K562 (cell line): ENCODE results near the gene ADORA2B. TPM values are rescaled to one million over a fixed set of nuclear protein-coding genes. Genes with fewer than 3 reads are reported as not detected.

Experiments
- ARID4B ChIP-seq: sonication (generic); formaldehyde crosslinking; IDR thresholded peaks from 2 replicates; pipeline ENCODE4 v1.8.0; 2022; ENCODE audit warnings: mild to moderate bottlenecking, missing genetic modification reagents
- BRD9 ChIP-seq: fragments of 450-650 bp; IDR thresholded peaks from 2 replicates; pipeline ENCODE4 v1.6.1; 2018; ENCODE audit warnings: low read depth; ENCODE audit not compliant: partially characterized antibody
- EHMT2 ChIP-seq: fragments of 450-650 bp; IDR thresholded peaks from 2 replicates; pipeline ENCODE4 v1.6.1; 2018; ENCODE audit warnings: antibody characterized with exemption
- ETV6 ChIP-seq, 3 experiments: fragments of 150-350 bp in 1 of 3; sonication (generic) in 1 of 3; formaldehyde crosslinking in 1 of 3; IDR thresholded peaks; 2 replicates each; pipeline versions ENCODE4 v1.6.1 to v1.8.0; 2014 to 2022; ENCODE audit warnings: borderline replicate concordance in 2 of 3, low read depth in 2 of 3, antibody characterized with exemption in 1 of 3, low read length in 1 of 3, mild to moderate bottlenecking in 1 of 3, missing genetic modification reagents in 1 of 3
- FOXM1 ChIP-seq, 2 experiments: fragments of 450-650 bp in 1 of 2; sonication (generic) in 1 of 2; formaldehyde crosslinking in 1 of 2; IDR thresholded peaks; 2 replicates each; pipeline versions ENCODE4 v1.6.1 to v1.9.0; 2017 to 2022; ENCODE audit warnings: low read depth in 2 of 2, mild to moderate bottlenecking in 2 of 2, missing genetic modification reagents in 1 of 2, moderate library complexity in 1 of 2
- FUS ChIP-seq: fragments of 200-400 bp; formaldehyde crosslinking; optimal IDR thresholded peaks from 2 replicates; pipeline ENCODE3; 2017; ENCODE audit warnings: low read depth, low read length
- HDAC3 ChIP-seq: fragments of 450-650 bp; IDR thresholded peaks from 2 replicates; pipeline ENCODE4 v1.6.1; 2018; ENCODE audit warnings: borderline replicate concordance, mild to moderate bottlenecking, moderate library complexity; ENCODE audit not compliant: partially characterized antibody
- HMGN3 ChIP-seq: IDR thresholded peaks from 2 replicates; pipeline ENCODE4 v1.6.1; 2011; ENCODE audit warnings: borderline replicate concordance, low read depth, mild to moderate bottlenecking, mixed read lengths, low read length; ENCODE audit not compliant: insufficient read length; ENCODE audit errors: extremely low read depth
- NONO ChIP-seq, 2 experiments: fragments of 200-400 bp in 1 of 2; fragments of 450-650 bp in 1 of 2; formaldehyde crosslinking in 1 of 2; IDR thresholded peaks; 2 replicates each; pipeline ENCODE4 v1.6.1; 2017; ENCODE audit warnings: low read depth in 2 of 2, mild to moderate bottlenecking in 2 of 2, moderate library complexity in 2 of 2, low read length in 1 of 2
- OTX1 ChIP-seq: fragments of 450-650 bp; formaldehyde crosslinking; IDR thresholded peaks from 2 replicates; pipeline ENCODE4 v1.4.0; 2022; ENCODE audit warnings: mild to moderate bottlenecking
- PCBP1 ChIP-seq: fragments of 200-400 bp; formaldehyde crosslinking; IDR thresholded peaks from 2 replicates; pipeline ENCODE4 v1.6.1; 2018; ENCODE audit warnings: mild to moderate bottlenecking, low read depth, low read length; ENCODE audit not compliant: poor library complexity, severe bottlenecking
- PHF20 ChIP-seq: fragments of 450-650 bp; IDR thresholded peaks from 2 replicates; pipeline ENCODE4 v1.6.1; 2018; ENCODE audit not compliant: partially characterized antibody
- RFX1 ChIP-seq: fragments of 450-650 bp; IDR thresholded peaks from 2 replicates; pipeline ENCODE4 v1.6.1; 2016; ENCODE audit warnings: mild to moderate bottlenecking, moderate library complexity
- XRCC3 ChIP-seq: fragments of 450-650 bp; IDR thresholded peaks from 2 replicates; pipeline ENCODE4 v1.6.1; 2017; ENCODE audit warnings: mild to moderate bottlenecking, moderate library complexity
- ZBED1 ChIP-seq: IDR thresholded peaks from 2 replicates; pipeline ENCODE4 v1.6.1; 2014
- ZNF124 ChIP-seq: sonication (generic); formaldehyde crosslinking; IDR thresholded peaks from 2 replicates; pipeline ENCODE4 v1.8.1; 2022; ENCODE audit warnings: missing genetic modification reagents
- ZNF175 ChIP-seq: fragments of 200-800 bp; sonication (Bioruptor generic); IDR thresholded peaks from 2 replicates; pipeline ENCODE4 v1.6.1; 2016; ENCODE audit warnings: low read depth, mild to moderate bottlenecking, missing genetic modification characterization, missing compliant biosample characterization
- ZNF445 ChIP-seq: fragments of 250-450 bp; sonication (Bioruptor Pico); IDR thresholded peaks from 2 replicates; pipeline ENCODE4 v1.4.0; 2020; ENCODE audit warnings: low read depth, mild to moderate bottlenecking, moderate library complexity
- ZNF592 ChIP-seq: fragments of 450-650 bp; IDR thresholded peaks from 2 replicates; pipeline ENCODE4 v1.6.1; 2017; ENCODE audit warnings: antibody characterized with exemption, mild to moderate bottlenecking
- polyA plus RNA-seq, 8 experiments: library from polyadenylated mRNA; depleted of rRNA in 4 of 8; stranded (reverse) in 5 of 8; unstranded in 3 of 8; fragments of >200 nt; fragmentation: Nextera tagmentation in 2 of 8; fragmentation: Illumina TruSeq in 1 of 8; extraction: Ambion mirVana in 2 of 8; extraction: Trizol in 1 of 8; gene quantifications; 2 replicates each; pipeline versions ENCODE4 v1.2.1 to v1.2.3, GENCODE V29; 2011 to 2014; ENCODE audit warnings: inconsistent platforms in 1 of 8, missing spikeins in 1 of 8
- total RNA-seq, 7 experiments: library from RNA; depleted of rRNA in 6 of 7; stranded (reverse); fragments of >200 nt in 6 of 7; fragmentation: Illumina TruSeq in 2 of 7; extraction: Trizol in 2 of 7; gene quantifications; 2 replicates each; pipeline versions ENCODE4 v1.2.1 to v1.2.3, GENCODE V29; 2011 to 2021; ENCODE audit warnings: low replicate concordance in 1 of 7

Gene ADORA2B
- total and polyA plus RNA-seq, 9 of the 15 experiments (the other 6 are each of a cell fraction or from before 2014, with no cell fraction given): 6.4 to 16.6 (median 10.5) TPM

DNA sequence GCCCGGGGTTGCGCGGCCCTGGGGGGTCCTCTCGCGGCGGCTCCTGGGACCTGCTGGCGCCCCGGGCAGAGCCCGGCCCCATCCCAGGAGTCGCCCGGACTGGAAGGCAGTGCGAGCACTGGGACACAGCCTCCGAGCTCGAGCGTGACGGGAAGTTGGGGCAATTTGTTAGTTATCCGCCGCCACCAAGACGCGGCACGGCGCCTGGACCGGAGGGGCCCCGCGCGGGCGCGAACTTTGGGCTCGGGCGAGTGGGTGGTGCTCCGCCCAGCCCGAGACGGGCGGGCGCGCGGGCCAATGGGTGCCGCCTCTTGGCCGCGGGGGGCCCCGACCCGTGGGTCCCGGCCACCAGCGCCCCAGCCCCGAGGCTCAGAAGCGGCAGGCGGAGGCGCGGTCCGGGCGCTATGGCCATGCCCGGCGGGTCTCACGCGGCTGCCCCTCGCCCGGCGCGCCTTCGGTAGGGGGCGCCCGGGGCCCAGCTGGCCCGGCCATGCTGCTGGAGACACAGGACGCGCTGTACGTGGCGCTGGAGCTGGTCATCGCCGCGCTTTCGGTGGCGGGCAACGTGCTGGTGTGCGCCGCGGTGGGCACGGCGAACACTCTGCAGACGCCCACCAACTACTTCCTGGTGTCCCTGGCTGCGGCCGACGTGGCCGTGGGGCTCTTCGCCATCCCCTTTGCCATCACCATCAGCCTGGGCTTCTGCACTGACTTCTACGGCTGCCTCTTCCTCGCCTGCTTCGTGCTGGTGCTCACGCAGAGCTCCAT, at the start of gene ADORA2B (continued):
- TF ChIP-seq ZNF592 (peak; percentile 88), HDAC3 (no peak), XRCC3 (no peak), ETV6 (IDR thresholded peaks at IDR 0.05; ENCODE audit: borderline replicate concordance in 1 of 2, low read depth in 2 of 2, low read length in 1 of 2) (no peak), ETV6 (CRISPR knock-in tag; IDR thresholded peaks at IDR 0.05; ENCODE audit: borderline replicate concordance) (no peak; the same call in 1 of the 2 replicates), NONO (IDR thresholded peaks at IDR 0.05; ENCODE audit: low read depth in 2 of 2, low read length in 1 of 2) (0 out of 4 replicates have a peak, but pooled peaks of 1 of the 2 experiments have one; percentile 29), PHF20 (no peak), PCBP1 (peak; percentile 20), FUS (peak; percentile 66), ZBED1 (no peak), OTX1 (no peak), BRD9 (no peak), ZNF124 (no peak), EHMT2 (no peak), ZNF175 (no peak), FOXM1 (IDR thresholded peaks at IDR 0.05; ENCODE audit: low read depth) (no peak), FOXM1 (CRISPR knock-in tag; IDR thresholded peaks at IDR 0.05; ENCODE audit: low read depth) (no peak), ZNF445 (CRISPR knock-in tag) (no peak), HMGN3 (no peak), RFX1 (no peak), ARID4B (CRISPR knock-in tag) (no peak; the same call in 1 of the 2 replicates)
